Putamen (tissue), 1 donor: ENCODE data around the gene MSX2.

Source experiments
- DNase-seq: peaks from one replicate; pipeline ENCODE4 v3.0.0-alpha.2; 2016; ENCODE audit warnings: low spot score

The MSX2 gene

DNA sequence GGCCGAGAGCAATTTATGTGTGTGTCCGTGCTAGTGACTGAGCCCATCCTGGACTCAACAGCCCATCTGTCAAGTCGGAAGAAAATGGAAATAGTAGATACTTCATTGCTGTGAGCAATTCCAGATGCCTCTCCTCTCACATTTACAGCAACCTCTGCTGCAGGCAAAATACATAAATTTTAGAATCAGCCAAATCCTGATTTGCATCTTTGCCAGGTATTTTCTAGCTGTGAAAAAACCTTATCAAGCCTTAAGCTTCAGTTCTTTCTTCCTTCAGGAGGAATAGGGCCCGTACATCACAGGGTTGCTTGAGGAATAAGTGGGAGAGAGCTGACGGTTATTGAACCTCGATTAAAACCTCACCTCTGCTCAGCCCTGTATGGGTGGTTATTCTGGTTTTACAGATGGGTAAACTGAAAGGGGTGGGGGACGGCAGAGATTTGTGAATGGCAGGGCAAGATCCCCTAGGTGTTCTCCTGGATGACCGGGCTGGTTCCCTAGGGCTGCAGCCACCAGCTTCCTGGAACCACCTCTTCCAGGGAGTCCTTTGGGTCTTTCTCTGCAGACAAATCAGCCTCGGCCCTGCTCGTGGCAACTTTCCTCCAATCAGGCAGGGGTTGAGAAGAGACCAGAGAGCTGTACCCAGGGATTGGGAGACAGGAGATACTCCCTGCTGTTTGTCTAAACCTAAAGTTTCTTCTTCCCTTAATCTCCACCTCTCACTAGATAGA is 5.3 kb upstream of the MSX2 start:
- no peak for DNase-seq

DNA sequence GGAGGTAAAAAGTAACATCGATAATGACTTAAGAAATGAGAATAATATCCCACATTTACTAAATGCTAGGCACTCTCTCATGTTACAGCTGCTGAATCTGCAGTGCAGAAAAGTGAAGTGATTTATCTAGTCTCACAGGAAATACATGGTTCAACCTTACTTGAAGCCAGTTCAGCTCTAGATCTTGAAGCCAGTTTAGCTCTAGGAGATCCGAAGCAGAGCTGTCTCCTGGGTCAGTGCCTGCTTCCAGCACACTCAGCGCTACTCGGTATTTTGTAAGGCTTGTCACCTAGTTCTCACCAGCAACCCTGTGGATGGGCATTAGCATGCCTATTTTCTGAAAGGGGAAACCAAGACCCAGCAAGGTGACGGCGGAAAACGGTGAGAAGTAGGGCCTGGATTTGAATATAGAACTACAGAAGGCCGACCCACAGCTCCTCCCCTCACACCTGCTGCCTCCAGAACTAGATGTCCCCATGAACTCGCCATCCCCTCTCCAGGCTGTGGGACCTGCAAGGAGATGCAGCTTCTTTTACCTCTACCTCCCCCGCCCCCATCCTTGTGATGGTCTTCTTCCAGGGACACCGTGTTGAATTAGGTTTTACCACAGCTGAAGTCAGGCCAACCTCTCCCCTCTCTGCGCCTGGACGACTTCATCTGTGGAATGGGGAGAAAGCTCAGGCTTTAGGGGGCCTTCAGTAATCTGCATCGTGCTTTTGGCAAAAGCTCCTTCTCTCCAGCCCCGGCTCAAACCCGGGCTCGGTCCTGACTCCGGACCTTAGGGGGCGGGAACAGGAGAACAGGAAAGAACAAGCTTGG is 4.4 kb upstream of the MSX2 start:
- DNase-seq, result no peak

DNA sequence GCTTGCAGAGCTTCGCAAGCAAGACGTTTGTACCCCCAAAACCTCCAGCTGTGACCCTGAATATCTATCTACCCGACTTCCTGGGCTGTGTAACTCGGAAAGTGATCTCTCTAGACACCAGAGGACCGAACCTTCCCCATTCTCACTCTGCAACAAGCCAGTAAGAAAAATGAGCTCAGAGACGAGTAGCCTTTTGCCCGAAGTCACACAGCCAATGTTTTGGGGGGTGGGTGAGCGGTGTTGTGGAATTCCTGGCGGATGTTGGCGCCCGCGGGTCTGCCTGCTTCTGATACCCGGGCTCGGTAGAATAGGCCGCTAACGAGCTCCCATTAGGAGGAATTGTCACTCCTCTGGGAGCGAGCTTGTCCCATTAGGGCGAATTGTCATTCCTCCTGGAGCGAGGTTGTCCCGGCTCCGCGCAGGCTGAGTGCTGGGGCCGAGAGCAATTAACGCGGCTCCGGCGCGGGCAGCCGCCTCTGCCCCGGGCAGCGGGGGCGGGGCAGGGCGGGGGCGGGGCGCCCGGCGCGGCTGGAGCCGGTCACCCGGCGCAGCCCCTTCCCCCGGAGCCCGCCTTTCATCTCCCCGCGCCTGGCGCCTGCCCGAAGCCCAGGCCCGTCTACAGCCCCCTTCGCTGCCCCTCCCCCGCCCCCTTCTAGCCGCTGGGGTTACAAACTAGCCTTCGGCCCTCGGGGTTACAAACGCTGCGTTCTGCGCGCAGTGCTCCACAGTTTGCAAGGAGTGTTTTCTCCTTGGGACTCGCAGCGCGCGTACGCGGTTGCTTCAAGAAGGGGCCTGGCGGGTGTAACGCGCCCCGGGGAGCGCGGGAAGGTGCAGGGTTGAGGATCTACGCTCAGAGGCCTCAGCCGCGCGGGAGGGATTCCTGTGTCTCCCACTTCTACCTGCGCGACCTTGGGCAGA is 3.5 kb upstream of the MSX2 start:
- no peak for DNase-seq

DNA sequence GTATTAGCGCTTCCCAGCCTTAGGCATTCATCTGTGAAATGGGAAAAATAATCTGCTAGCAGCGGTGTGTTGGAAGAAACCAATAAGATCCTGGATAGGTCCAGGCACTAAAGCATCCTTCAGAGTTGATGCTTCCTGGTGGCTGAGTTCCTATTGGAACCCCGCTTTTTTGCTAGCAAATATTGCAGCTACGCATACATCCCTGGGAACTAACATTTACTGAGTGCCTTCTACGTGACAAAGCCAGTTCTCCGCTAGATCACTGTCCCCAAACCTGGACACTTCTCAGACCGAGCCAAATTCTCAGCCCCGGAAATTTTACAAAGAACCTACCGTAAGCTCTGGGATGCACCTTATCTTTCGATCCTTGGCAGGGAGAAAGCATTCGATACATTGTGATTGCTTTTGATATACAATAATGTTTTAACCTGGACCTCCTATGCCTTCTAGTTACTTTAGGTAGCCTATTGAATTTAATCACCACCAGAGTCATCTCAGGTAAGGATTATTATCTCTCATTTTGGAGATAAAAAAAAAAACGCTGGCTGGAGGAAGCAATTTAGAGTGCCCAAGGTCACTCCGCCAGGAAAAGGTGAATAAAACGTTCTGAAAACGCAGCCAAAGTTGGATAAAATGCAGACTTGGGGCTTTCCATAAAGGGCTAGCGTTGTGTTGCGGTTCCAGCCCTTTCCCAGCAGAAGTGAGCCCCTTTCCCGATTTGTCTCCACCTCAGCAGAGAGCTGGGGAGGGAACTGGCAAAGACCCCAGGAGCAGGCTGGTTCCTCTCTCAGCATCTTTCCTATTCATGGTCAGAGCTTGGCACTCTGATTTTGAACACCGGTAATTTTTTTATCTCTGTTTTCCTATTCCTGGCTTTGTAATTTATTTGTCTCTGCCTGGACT is 2.6 kb upstream of the MSX2 start:
- DNase-seq, result no peak

DNA sequence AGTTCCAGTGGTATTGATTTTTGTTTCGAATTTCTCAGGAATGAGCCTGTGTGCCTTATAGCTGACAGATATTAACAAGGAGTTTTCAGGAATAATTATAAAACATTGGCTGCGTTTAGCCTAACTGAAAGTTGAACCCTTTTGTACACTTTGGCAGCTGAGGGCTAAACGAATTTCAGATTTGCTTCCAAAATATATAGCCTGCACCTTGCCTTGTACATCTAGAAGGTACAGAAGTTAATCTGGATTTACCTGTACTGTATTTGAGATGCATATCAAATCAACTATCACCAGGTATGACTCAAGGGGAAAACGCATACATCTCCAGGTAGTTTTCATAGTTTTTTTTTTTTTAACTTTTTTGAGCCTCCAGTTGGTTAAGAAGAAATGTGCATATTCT is 1.9 kb upstream of the MSX2 start:
- DNase-seq, result no peak

DNA sequence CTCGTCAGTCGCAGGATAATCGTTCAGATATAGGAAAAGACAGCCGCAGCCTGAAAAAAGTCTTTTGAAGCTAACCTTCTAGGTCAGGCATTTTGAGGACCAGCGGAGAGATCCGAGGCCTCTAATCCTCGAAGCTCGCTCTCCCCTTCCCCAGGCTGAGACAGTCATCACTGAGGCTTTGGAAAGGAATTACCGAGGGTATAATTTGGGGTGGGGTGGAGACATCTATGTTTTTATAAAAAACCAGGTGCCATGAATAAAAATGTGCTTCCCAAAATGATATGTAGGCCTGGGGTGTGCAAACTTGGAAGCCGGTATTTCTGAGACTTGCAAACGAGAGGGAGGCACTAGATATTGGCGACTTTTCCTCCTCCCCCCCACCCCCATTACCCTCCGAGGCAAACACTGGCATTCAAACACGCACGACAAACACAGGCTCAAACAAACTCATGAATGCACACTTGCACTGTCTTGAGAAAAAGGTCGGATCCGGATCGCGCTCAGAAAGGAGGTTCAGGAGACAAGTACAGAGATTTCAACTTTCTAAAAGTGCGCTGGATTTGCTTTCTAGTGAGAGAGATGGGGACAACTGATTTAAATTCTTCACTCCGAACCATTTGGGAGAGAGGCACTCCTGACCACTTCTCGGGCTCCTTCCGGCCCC is 935 bp upstream of the MSX2 start:
- no peak for DNase-seq

DNA sequence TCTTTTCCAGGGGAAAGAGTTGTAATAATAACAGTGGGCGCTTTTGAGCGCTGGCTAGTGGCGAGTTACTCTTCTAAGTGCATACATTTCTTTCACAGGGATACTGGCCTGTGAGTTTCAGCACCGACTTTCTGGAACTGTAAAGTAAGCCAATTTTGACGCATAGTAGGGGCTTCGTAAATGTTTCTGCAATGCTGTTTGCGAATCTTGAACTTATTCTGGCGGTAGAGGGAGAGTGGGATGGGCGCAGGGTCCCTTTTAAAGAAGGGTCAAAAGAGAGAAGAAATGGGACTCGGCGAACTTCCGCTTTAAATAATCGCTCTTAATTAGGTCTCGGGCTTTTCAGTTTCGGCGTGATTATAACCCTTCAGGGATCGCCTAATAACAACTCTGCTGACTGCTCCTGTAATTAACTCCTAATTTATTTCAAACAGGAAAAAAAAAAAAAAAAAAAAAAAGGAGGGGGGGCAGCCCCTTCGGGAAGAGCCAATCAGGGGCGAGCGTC is 351 bp upstream of the MSX2 start:
- no peak for DNase-seq

DNA sequence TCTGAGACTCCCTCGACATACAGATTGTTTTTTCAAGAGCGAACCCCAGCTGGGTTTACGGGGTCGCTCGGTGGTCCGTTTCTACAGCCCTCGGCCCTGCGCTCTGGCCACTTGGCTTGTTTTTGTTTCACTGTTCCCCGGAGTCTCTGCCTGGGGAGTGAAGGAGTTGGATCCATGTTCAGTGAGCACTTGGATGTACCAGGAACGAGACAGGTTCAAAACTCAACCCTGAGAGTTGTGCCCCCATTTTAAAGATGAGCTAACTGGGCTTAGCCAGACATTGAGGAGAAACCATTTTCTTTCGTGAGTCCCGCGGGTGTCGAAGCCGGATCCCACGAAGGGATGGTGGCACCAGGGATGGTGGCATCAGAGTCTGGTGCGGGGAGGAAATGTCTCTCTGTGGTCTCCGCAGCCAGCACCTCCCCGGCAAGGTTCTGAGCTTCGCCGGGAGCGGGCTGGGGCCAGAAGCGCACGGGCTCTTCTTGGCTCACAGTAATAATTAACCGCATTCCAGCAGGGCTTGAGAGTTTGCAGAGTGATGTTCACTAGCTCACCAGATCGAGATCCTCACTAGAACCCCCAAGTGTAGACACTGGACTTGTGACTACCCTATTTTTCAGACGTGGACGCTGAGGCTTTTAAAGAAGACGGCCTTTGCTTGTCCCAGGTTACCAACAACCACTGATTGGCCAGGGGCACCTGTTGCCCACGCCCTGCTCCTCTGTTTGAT is 1.0 kb downstream of the MSX2 start:
- DNase-seq, result no peak

DNA sequence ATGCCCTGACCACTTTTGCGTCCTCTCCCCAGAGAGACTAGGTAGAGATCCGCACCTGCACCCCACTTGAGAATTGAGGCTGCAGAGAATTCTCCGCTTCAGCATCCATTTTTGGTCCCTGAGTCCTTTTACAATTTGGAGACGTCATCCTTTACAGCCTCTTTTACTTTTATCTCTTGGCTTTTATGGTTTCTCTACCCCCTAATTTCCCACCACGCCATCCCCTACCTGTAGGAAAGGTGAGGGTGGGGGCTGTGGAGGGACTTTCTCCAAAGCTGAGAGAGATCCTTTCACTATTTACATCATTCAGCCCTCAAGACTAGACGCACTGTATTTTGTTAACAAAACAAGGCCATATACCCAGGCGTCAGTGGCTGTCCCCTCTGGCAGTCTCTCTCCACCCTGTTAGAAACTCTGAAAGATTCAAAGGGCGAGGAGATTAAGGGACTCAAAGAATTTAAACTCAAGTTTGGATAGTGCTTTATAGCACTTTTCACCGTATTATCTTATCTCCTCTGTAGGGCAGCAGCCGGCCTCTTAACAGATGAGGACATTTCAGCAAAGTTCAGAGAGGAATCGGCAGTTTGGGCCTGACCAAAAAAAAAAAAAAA is 1.7 kb downstream of the MSX2 start:
- no peak for DNase-seq

DNA sequence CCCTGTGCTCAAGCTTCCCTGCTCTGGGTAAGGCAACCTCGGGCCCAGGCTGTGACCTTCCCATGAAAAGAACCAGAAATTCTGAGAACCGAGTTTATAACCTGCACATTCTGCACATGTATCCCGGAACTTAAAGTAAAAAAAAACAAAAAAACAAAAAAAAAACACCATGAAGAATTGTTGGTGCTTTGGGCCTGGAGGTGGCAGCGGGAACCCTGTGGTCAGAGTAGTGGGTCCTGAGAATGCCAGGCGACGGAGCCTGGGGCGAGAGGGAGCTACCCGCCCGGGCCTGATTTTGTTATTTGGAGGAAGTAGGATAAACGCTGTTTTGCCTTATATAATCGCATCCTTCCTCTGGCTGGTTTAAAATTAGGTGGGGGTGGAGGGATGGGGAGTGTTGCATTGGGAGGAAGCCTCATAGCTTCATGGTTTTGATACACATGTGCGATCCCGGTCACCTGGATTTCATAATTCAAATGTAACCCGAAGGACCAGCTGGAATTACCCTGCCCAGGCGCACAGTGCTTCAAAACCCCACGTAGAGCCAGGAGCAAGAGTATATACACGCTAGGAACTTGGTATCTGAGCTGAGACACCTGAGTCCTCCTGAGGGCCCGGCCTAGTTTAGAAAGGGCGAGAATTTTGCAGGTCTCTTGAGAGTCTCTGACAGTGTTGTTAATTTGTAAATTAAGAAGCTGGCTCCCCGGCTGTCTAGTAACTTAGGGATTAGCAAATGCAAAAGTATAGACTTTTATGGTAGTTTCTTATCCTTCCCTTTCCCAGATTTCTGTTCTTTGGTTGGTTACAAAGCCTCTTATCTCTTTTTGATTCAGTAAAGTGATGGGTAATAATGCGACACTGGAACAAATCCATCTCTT is 2.8 kb downstream of the MSX2 start:
- DNase-seq, result no peak

DNA sequence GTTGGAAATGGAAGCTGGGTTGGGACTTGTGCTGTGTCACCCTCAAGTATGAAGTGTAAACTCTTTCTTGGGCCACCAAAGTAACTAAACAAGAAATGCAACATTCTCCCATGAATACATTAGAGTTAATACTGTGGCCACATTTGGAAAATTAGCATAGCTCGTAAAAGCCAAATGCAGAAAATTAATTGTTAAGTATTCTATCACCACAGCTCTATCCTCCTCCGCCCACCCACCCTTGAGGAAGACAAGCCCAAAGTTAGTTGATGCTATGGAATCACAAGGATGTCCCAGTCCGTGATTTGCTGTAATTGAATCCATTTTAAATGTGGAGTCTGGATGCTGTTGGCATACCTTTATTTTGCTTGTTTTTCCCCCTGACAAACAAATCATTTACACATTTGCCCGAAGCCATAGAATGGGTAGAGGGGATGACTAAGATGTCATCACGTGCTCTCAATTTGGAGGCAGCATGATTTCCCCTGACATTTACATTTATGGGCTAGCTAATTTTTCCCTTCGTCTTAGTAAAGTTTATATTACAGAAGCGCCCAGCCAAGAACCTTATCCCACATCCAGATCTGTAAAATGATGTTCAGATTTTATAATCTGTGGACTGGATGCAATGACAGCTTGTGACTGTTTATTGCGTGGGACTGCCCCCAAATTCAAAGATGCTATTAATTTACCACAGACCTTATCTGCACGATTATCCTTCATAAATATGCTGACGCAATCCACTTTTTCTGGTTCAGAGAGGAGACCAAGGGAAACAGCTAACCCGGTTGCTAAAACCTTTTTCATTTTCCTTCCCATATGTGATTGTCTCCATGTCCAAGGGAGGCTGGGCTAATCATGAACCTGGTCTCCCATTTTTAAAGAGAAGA is 3.7 kb downstream of the MSX2 start:
- DNase-seq, result no peak

DNA sequence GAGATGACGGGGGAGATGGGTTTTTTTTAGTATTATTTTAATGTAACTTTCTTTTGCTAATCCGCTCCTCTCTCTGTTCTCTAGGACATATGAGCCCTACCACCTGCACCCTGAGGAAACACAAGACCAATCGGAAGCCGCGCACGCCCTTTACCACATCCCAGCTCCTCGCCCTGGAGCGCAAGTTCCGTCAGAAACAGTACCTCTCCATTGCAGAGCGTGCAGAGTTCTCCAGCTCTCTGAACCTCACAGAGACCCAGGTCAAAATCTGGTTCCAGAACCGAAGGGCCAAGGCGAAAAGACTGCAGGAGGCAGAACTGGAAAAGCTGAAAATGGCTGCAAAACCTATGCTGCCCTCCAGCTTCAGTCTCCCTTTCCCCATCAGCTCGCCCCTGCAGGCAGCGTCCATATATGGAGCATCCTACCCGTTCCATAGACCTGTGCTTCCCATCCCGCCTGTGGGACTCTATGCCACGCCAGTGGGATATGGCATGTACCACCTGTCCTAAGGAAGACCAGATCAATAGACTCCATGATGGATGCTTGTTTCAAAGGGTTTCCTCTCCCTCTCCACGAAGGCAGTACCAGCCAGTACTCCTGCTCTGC is 4.8 kb downstream of the MSX2 start:
- no peak for DNase-seq

DNA sequence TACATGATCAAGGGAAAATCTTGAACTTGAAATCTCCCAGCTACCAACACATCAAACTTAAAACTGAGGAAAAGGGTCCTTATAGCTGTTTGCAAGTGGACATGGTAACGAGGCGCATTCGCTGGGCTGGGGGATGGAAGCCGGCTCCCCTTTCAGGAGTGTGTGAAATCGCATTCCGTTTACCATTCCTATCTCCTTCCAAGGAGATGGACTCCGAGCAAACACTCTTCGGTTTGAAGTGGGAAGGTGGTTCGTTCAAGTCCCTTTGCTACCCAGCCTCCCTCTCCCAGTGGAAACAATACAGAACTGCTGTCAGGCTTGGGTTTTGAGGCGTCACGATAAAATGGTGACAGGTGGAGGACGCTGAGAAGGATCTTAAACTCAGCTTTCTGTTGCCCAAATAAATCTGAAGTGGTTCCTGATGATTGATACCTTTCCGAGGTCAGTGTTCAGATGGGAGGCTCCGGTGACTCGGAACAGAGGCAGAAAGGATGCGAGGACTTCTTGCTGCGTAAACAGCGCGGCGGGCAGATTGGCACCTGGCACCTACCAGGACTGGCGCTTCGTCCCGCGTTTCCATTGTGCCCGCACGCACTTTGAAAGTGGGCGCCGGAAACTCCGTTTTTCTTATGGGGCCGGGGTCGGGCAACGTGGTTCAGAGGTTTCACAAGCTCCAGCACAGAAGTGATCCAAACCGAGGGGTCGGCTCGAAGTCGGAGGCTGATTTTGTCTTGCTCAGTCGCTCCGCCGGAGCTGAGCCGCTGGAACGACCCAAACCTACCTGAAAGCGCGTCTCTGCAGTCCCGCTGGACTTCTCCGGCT is 7.0 kb downstream of the MSX2 start:
- no peak for DNase-seq

DNA sequence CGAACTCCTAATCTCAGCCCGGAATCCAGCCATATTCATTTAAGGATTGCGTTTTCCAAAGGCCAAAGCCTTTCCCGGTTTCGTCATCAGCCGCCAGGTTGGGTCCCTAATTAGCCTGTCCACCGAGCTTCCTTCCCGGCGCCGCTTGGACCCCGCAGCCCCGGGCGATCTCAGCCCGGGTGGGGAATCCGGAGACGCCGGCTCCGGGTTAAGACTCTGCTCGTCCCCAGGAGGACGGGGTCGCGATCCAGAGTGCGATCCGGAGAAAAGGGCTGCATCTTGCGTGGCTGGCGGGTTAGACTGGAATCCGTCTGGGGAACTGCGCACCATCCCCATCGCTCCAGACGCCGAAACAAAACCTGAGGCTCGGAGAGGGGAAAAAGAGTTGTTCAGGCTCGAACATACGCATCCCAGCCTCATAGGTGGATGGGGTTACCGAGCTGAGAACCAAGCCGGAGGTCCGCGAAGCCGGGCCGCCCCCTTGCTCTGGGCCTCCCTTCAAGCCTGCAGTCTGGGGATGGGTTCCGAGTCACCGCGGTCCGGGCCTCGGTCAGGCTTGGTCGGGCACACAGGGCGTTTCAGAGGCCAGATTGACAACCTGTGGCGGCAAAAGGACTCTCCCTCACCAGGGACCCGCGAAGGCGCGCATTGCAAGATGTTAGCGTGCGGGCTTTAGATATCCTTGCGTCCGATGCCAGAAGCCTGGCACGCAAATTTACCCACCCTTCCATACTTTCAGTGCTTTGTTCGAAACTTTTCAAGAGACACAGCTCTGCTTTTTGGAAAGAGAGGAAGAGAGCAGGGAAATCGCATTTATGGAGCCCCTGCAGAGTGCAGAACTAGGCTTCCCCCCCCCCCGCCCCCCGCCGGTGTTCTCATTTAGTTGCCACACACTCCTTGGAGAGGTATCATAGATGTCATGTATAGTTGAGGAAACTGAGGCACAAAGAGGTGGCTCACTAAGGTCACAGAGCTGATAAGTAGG is 7.9 kb downstream of the MSX2 start:
- DNase-seq, result no peak

DNA sequence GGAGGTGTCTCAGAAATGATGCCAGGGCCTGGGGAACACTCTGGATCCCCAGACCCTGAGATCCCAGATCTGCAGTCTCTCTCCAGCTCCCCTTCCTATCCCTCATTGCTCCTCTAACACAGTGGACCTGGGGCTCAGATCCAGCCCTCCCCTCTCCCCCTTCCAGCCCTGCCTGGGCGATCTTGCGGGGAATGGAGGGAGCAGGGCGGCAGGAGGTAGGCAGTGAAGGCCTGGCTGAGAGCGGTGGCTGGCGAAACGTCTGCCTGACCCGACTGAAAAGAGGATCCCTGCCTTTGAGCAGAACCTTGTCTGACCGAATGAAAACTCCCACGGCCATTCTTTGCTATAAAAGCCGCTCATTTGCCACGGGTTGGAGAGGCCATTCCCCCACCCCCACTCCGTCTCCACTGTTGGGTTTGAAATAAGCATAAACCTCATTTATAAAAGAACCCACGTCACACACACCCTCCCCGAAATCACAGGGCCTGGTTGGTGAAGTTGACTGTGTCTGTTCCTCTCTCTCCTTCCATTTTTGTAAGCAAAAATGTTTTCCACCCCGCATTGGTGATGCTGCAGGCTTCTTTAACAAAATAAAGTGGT is 8.8 kb downstream of the MSX2 start:
- no peak for DNase-seq
